HepG2 (cell line): ENCODE results near the gene PSMD1. TPM values are rescaled to one million over a fixed set of nuclear protein-coding genes. Genes with fewer than 3 reads are reported as not detected.
A peak's percentile ranks its signal among the peaks of the same experiment; 100 is the strongest.

Experiments used
- ATAC-seq: fragments of 200-7000 bp; cut with Tn5 transposase; 3 replicates; pipeline ENCODE4 v1.9.1; 2020; ENCODE audit warnings: mild to moderate bottlenecking, moderate library complexity
- BruUV-seq: library from RNA; stranded (reverse); fragments of 400-500 nt; replicated peaks from 2 replicates; lab custom pipeline; 2021; lab: Mats Ljungman, UMichigan
- CTCF ChIA-PET: fragments of 300-600 bp; formaldehyde crosslinking; extraction: SDS; loops from one replicate; lab custom pipeline; 2021; ENCODE audit warnings: low total read pairs, inconsistent platforms, low intra/inter-chr PET ratio; lab: Yijun Ruan, JAX
- POLR2A ChIA-PET: fragments of 350-600 bp; sonication (Branson Sonifier 250); formaldehyde crosslinking; loops from one replicate; lab custom pipeline; 2020; ENCODE audit warnings: antibody characterized with exemption, inconsistent platforms; lab: Yijun Ruan, JAX
- DNase-seq: peaks from one replicate; pipeline ENCODE4 v3.0.0-alpha.2; 2015; ENCODE audit warnings: low spot score
- FAIRE-seq: peaks from 3 replicates; lab custom pipeline; 2011; peaks lifted over from hg19 to GRCh38; lab: Jason Lieb, UNC
- H2AFZ ChIP-seq: one replicate; pipeline ENCODE4 v1.6.1; 2011; ENCODE audit warnings: low read length, inconsistent platforms
- H3K27ac ChIP-seq: fragments of 300-600 bp; 3 replicates; pipeline ENCODE4 v1.8.0; 2011; ENCODE audit warnings: mixed run types, mild to moderate bottlenecking, mixed read lengths, low read length, inconsistent platforms; ENCODE audit not compliant: insufficient read depth; ENCODE audit errors: extremely low read length
- H3K27me3 ChIP-seq, 2 experiments: fragments of 200-600 bp in 1 of 2; 2 replicates in 1 of 2; 3 replicates in 1 of 2; pipeline versions ENCODE4 v1.6.0 to v1.8.0; 2011; ENCODE audit warnings: low read length in 2 of 2, mild to moderate bottlenecking in 2 of 2, moderate library complexity in 2 of 2, inconsistent platforms in 1 of 2; ENCODE audit not compliant: insufficient read depth in 2 of 2, control insufficient read depth in 1 of 2
- H3K36me3 ChIP-seq, 2 experiments: fragments of 200-600 bp in 1 of 2; replicated peaks in 1 of 2; 2 replicates in 1 of 2; 3 replicates in 1 of 2; pipeline versions ENCODE4 v1.5.1 to v1.8.0; 2011; ENCODE audit warnings: low read length in 2 of 2, inconsistent platforms in 1 of 2; ENCODE audit not compliant: insufficient read depth in 2 of 2, control insufficient read depth in 1 of 2
- H3K4me1 ChIP-seq: 2 replicates; pipeline ENCODE4 v1.5.1; 2012; ENCODE audit warnings: low read length, inconsistent platforms; ENCODE audit not compliant: insufficient read depth
- H3K4me2 ChIP-seq: 2 replicates; pipeline ENCODE4 v1.6.0; 2011; ENCODE audit warnings: low read depth, low read length, inconsistent platforms
- H3K4me3 ChIP-seq, 3 experiments: fragments of 200-600 bp in 1 of 3; sonication (generic), shearing (Covaris generic) in 1 of 3; replicated peaks in 1 of 3; 2 replicates each; pipeline ENCODE4 v1.5.1; 2011 to 2016; ENCODE audit warnings: low read length in 3 of 3, inconsistent platforms in 2 of 3, low read depth in 2 of 3, mild to moderate bottlenecking in 2 of 3, control low read depth in 1 of 3, mixed read lengths in 1 of 3; ENCODE audit not compliant: insufficient read depth in 1 of 3
- H3K79me2 ChIP-seq: one replicate; pipeline ENCODE4 v1.6.1; 2011; ENCODE audit warnings: low read length, inconsistent platforms; ENCODE audit not compliant: insufficient read depth
- H3K9ac ChIP-seq: 2 replicates; pipeline ENCODE4 v1.6.0; 2011; ENCODE audit warnings: mild to moderate bottlenecking, low read depth, low read length, inconsistent platforms; ENCODE audit not compliant: insufficient read depth
- H3K9me3 ChIP-seq: 2 replicates; pipeline ENCODE4 v1.5.1; 2012; ENCODE audit warnings: mild to moderate bottlenecking, low read length
- H4K20me1 ChIP-seq: 2 replicates; pipeline ENCODE4 v1.6.0; 2011; ENCODE audit warnings: inconsistent platforms, mild to moderate bottlenecking, low read length, moderate library complexity; ENCODE audit not compliant: insufficient read depth
- CREB1 ChIP-seq, 2 experiments: fragments of 450-650 bp in 1 of 2; IDR thresholded peaks; 2 replicates each; pipeline ENCODE4 v1.6.1; 2016 to 2017; ENCODE audit warnings: control low read depth in 1 of 2, mild to moderate bottlenecking in 1 of 2, missing compliant biosample characterization in 1 of 2, missing genetic modification characterization in 1 of 2
- HDAC2 ChIP-seq: sonication (generic); formaldehyde crosslinking; IDR thresholded peaks from 2 replicates; pipeline ENCODE4 v1.4.0; 2020; ENCODE audit warnings: missing genetic modification reagents
- KLF16 ChIP-seq, 2 experiments: sonication (generic) in 1 of 2; formaldehyde crosslinking in 1 of 2; IDR thresholded peaks; 2 replicates each; pipeline versions ENCODE4 v1.6.1 to v1.8.0; 2016 to 2023; ENCODE audit warnings: missing genetic modification reagents in 2 of 2, missing compliant biosample characterization in 1 of 2
- NKX3-1 ChIP-seq: sonication (generic); formaldehyde crosslinking; IDR thresholded peaks from 2 replicates; pipeline ENCODE4 v1.5.0; 2020; ENCODE audit warnings: missing genetic modification reagents
- NR2C2 ChIP-seq: sonication (generic); formaldehyde crosslinking; IDR thresholded peaks from 2 replicates; pipeline ENCODE4 v1.4.0; 2020; ENCODE audit warnings: missing genetic modification reagents, mild to moderate bottlenecking, moderate library complexity, borderline replicate concordance
- POLR2G ChIP-seq: fragments of 200-400 bp; formaldehyde crosslinking; IDR thresholded peaks from 2 replicates; pipeline ENCODE4 v1.6.1; 2018; ENCODE audit warnings: mild to moderate bottlenecking, low read depth, low read length, moderate library complexity
- TOPORS ChIP-seq: sonication (generic); formaldehyde crosslinking; IDR thresholded peaks from 2 replicates; pipeline ENCODE4 v1.8.0; 2023; ENCODE audit warnings: mild to moderate bottlenecking, missing genetic modification reagents
- WIZ ChIP-seq: sonication (generic); formaldehyde crosslinking; IDR thresholded peaks from 2 replicates; pipeline ENCODE4 v1.5.1; 2020; ENCODE audit warnings: mild to moderate bottlenecking, missing genetic modification reagents
- ZNF383 ChIP-seq: sonication (generic); formaldehyde crosslinking; IDR thresholded peaks from 2 replicates; pipeline ENCODE4 v1.4.0; 2020; ENCODE audit warnings: missing genetic modification reagents, mild to moderate bottlenecking, borderline replicate concordance
- ZNF652 ChIP-seq: IDR thresholded peaks from 2 replicates; pipeline ENCODE4 v1.6.1; 2016; ENCODE audit warnings: low read depth, borderline replicate concordance
- ZNF850 ChIP-seq: sonication (generic); formaldehyde crosslinking; conservative IDR thresholded peaks from 2 replicates; pipeline ENCODE4 v1.9.0; 2021; ENCODE audit warnings: mild to moderate bottlenecking, missing genetic modification reagents
- ZSCAN30 ChIP-seq: sonication (generic); formaldehyde crosslinking; IDR thresholded peaks from 2 replicates; pipeline ENCODE4 v1.5.0; 2020; ENCODE audit warnings: mild to moderate bottlenecking, missing genetic modification reagents
- WGBS: methylation state at CpG from one replicate; pipeline ENCODE4 v1.1.6; 2017; ENCODE audit warnings: low lambda C conversion rate; 5-methylcytosine and 5-hydroxymethylcytosine counted together
- in situ Hi-C: cut with HindIII; loops from 2 replicates; pipeline ENCODE4 v1.10.0; 2017; ENCODE audit warnings: low pct_unique_long_range_greater_than_20kb; ENCODE audit not compliant: extremely low pct_ligation_motif_present
- intact Hi-C: fragments of 100-400 bp; cut with micrococcal nuclease; formaldehyde crosslinking; loops from one replicate; pipeline ENCODE4 v1.10.0; 2022; ENCODE audit not compliant: unreplicated experiment
- polyA plus RNA-seq, 8 experiments: library from polyadenylated mRNA; depleted of rRNA in 3 of 8; stranded (reverse) in 7 of 8; unstranded in 1 of 8; fragments of >200 nt; fragmentation: Illumina TruSeq in 4 of 8; extraction: Trizol in 4 of 8; gene quantifications; 2 replicates each; pipeline versions ENCODE4 v1.2.1 to v1.2.3, GENCODE V29; 2011 to 2016; ENCODE audit warnings: low read depth in 4 of 8, missing spikeins in 1 of 8, mixed read lengths in 1 of 8; ENCODE audit not compliant: insufficient read depth in 1 of 8
- total RNA-seq, 5 experiments: library from RNA; depleted of rRNA; stranded (reverse); fragments of >200 nt; fragmentation: Illumina TruSeq; extraction: Trizol; gene quantifications; 2 replicates each; pipeline ENCODE4 v1.2.3, GENCODE V29; 2016; ENCODE audit warnings: low read depth in 1 of 5
- TF ChIP-seq, protein P1 (sequence below): sonication (generic); formaldehyde crosslinking; IDR thresholded peaks from 2 replicates; pipeline ENCODE4 v1.9.0; 2021; ENCODE audit warnings: mild to moderate bottlenecking, missing genetic modification reagents
- TF ChIP-seq, protein P2 (sequence below): sonication (generic); formaldehyde crosslinking; IDR thresholded peaks from 2 replicates; pipeline ENCODE4 v1.8.0; 2022; ENCODE audit warnings: missing genetic modification reagents, mild to moderate bottlenecking, inconsistent platforms, borderline replicate concordance
- TF ChIP-seq, protein P3 (sequence below): IDR thresholded peaks from 2 replicates; pipeline ENCODE4 v1.6.1; 2016; ENCODE audit warnings: missing compliant biosample characterization, missing genetic modification reagents, borderline replicate concordance

PSMD1 gene
- total and polyA plus RNA-seq, 2 of the 13 experiments (the other 11 are each of a cell fraction or from before 2014, with no cell fraction given) = 136 to 191 TPM

DNA sequence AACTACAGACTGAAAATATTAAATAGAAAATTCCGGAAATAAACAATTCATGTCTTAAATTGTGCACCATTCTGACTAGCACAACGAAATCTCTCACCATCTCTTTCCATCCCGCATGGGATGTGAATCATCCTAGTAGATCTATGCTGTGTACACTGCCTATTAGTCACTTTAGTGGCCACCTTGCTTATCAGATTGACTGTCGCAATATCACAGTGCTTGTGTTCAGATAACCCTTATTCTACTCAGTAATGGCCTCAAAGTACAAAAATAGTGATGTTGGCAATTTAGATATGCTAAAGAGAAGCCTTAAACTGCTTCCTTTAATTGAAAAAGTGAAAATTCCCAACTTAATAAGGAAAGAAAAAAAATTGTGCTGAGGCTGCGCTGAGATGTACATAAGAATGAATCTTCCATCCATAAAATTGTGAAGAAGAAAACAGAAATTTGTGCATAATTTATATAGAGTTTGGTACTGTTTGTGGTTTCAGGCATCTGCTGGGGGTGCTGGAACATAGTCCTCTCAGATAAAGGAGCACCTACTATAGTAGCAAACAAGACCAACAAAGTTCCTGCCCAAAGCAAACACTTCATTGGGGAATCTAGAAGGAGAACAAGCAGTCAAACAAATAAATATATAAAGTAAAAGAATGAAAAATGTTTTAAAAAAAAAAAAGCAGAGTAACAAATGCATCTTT lies 12.0 kb downstream of the PSMD1 start:
- Histone ChIP-seq H3K4me3 (no peak overlapping the region), H3K9ac (no peak overlapping the region), H3K4me2 (0 out of 2 replicates have a peak overlapping the region, but pooled peaks have one; percentile 20), H2AFZ (no peak overlapping the region), H3K27ac (peak overlapping the region; percentile 25), H4K20me1 (no peaks in the 10 kb centered on the region), H3K9me3 (no peaks in the 10 kb centered on the region), H3K27me3 (no peaks in the 10 kb centered on the region), H3K4me1 (peaks cover 41% of the 10 kb centered on the region), H3K36me3 (peaks cover 23 to 78% of the 10 kb centered on the region in 2 experiments), H3K79me2 (peaks cover 10% of the 10 kb centered on the region)
- DNase-seq (peak; percentile 87), FAIRE-seq (peak; percentile 64), ATAC-seq (peak; percentile 89)
- BruUV-seq = no TSS peak
- ChIA-PET POLR2A (interaction anchor here (1.0 to 1.3 kb wide), 3 partner anchors 17 to 395 kb away, joined by 3 to 16 read pairs (median 4); partner anchors contain the start of gene NCL), CTCF (no interaction called here)
- 54% methylated on average over 5 of the region's 5 CpGs for WGBS
- intact Hi-C loops = no loop called here
- in situ Hi-C loops = no loop called here
- TF ChIP-seq NKX3-1 = no peak
- TF ChIP-seq WIZ = no peak
- no peak for TF ChIP-seq ZNF652
- no peak for TF ChIP-seq ZSCAN30 (CRISPR knock-in tag)
- no peak for TF ChIP-seq CREB1 (IDR thresholded peaks at IDR 0.05)
- no peak; the same call in 1 of the 2 replicates for TF ChIP-seq CREB1 (CRISPR knock-in tag; IDR thresholded peaks at IDR 0.05)
- no peak for TF ChIP-seq ZNF383
- no peak for TF ChIP-seq TOPORS (CRISPR knock-in tag)
- no peak for TF ChIP-seq KLF16 (CRISPR knock-in tag; IDR thresholded peaks at IDR 0.05)
- TF ChIP-seq, protein P1, sequence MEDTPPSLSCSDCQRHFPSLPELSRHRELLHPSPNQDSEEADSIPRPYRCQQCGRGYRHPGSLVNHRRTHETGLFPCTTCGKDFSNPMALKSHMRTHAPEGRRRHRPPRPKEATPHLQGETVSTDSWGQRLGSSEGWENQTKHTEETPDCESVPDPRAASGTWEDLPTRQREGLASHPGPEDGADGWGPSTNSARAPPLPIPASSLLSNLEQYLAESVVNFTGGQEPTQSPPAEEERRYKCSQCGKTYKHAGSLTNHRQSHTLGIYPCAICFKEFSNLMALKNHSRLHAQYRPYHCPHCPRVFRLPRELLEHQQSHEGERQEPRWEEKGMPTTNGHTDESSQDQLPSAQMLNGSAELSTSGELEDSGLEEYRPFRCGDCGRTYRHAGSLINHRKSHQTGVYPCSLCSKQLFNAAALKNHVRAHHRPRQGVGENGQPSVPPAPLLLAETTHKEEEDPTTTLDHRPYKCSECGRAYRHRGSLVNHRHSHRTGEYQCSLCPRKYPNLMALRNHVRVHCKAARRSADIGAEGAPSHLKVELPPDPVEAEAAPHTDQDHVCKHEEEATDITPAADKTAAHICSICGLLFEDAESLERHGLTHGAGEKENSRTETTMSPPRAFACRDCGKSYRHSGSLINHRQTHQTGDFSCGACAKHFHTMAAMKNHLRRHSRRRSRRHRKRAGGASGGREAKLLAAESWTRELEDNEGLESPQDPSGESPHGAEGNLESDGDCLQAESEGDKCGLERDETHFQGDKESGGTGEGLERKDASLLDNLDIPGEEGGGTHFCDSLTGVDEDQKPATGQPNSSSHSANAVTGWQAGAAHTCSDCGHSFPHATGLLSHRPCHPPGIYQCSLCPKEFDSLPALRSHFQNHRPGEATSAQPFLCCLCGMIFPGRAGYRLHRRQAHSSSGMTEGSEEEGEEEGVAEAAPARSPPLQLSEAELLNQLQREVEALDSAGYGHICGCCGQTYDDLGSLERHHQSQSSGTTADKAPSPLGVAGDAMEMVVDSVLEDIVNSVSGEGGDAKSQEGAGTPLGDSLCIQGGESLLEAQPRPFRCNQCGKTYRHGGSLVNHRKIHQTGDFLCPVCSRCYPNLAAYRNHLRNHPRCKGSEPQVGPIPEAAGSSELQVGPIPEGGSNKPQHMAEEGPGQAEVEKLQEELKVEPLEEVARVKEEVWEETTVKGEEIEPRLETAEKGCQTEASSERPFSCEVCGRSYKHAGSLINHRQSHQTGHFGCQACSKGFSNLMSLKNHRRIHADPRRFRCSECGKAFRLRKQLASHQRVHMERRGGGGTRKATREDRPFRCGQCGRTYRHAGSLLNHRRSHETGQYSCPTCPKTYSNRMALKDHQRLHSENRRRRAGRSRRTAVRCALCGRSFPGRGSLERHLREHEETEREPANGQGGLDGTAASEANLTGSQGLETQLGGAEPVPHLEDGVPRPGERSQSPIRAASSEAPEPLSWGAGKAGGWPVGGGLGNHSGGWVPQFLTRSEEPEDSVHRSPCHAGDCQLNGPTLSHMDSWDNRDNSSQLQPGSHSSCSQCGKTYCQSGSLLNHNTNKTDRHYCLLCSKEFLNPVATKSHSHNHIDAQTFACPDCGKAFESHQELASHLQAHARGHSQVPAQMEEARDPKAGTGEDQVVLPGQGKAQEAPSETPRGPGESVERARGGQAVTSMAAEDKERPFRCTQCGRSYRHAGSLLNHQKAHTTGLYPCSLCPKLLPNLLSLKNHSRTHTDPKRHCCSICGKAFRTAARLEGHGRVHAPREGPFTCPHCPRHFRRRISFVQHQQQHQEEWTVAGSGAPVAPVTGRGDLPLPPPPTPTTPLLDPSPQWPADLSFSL = no peak
- TF ChIP-seq ZNF850 (CRISPR knock-in tag) = no peak
- TF ChIP-seq NR2C2 (CRISPR knock-in tag) = 0 out of 2 replicates have a peak, but pooled peaks have one; percentile 2
- 0 out of 2 replicates have a peak, but pooled peaks have one; percentile 33 for TF ChIP-seq HDAC2 (CRISPR knock-in tag)
- TF ChIP-seq, protein P2, sequence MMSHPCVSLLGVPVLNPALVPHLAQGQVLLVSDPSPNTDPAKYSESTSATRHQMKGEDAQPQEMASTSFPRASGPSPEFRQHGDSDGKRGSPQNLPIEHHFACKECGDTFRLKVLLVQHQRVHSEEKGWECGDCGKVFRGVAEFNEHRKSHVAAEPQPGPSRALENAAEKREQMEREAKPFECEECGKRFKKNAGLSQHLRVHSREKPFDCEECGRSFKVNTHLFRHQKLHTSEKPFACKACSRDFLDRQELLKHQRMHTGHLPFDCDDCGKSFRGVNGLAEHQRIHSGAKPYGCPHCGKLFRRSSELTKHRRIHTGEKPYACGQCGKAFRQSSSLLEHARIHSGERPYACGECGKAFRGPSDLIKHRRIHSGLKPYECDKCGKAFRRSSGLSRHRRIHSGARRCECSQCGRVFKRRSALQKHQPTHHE (CRISPR knock-in tag) = no peak
- TF ChIP-seq POLR2G = no peak
- TF ChIP-seq, protein P3, sequence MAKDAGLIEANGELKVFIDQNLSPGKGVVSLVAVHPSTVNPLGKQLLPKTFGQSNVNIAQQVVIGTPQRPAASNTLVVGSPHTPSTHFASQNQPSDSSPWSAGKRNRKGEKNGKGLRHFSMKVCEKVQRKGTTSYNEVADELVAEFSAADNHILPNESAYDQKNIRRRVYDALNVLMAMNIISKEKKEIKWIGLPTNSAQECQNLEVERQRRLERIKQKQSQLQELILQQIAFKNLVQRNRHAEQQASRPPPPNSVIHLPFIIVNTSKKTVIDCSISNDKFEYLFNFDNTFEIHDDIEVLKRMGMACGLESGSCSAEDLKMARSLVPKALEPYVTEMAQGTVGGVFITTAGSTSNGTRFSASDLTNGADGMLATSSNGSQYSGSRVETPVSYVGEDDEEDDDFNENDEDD (CRISPR knock-in tag) = no peak
